Measurements from ENCODE around the gene ANAPC16.

GRCh38 chr10:72276421-72277339 lies 60.9 kb downstream of the ANAPC16 start:
- TF ChIP-seq CTCF (IDR thresholded peaks at IDR 0.05; ENCODE audit: borderline replicate concordance, extremely low read depth, low read length, poor library complexity, severe bottlenecking), result no peak
- no peak for TF ChIP-seq EZH2 (IDR thresholded peaks at IDR 0.05; ENCODE audit: borderline replicate concordance, low read depth, low read length, severe bottlenecking)

Data from DND-41 (cell line).